ENCODE measurements around the gene AFM. TPM values are rescaled to one million over a fixed set of nuclear protein-coding genes. Genes with fewer than 3 reads are reported as not detected.

AFM gene
- total RNA-seq, 1 donor from 2014 or later: not detected

DNA sequence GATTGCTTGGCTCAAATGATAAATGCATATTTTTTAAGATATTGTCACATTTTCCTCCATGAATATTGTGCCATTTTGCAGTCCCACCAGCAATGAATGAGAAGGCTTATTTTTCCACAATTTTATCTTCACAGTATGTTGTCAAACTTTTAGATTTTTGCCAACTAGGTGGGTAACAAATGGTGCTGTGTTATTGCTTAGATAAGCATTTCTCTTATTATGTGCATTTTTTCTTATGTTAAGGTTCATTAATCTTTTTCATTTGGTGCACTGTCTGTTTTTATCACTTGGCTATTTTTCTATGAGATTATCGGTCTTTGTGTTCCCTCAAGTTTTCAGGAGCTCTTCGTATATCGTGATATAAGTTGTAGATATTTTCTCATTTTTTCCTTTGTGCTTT lies 13.4 kb upstream of the AFM start:
- no peak for ATAC-seq (ENCODE audit: low read depth)
- H3K9me3 Mint-ChIP-seq: peaks cover 4% of the 10 kb centered on the region

DNA sequence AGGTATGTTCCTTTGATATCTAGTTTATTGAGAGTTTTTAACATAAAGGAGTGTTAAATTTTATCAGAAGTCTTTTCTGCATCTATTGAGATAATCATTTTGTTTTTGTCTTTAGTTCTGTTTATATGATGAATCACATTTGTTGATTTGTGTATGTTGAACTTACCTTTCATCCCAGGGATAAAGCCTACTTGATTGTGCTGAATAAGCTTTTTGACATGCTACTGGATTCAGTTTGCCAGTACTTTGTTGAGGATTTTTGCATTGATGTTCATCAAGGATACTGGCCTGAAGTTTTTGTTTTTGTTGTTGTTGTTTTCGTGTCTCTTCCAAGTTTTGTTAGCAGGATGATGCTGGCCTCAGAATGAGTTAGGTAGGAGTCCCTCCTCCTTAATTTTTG lies 10.8 kb upstream of the AFM start:
- intact Hi-C loops (cut with micrococcal nuclease): no loop called here
- no peak overlapping the region for H3K4me3 Mint-ChIP-seq
- ATAC-seq (ENCODE audit: low read depth): no peak
- H3K27me3 Mint-ChIP-seq: peaks cover 4% of the 10 kb centered on the region
- DNase-seq: no peak
- H3K27ac Mint-ChIP-seq: no peak overlapping the region
- ChIA-PET POLR2A (no interaction called here), CTCF (interaction anchor here (0.9 kb wide), 1 partner anchor 25 kb away, joined by 3 read pairs; no protein-coding TSS in a partner anchor)
- H3K36me3 Mint-ChIP-seq (ENCODE audit: low read depth): no peaks in the 10 kb centered on the region
- TF ChIP-seq, protein P1, sequence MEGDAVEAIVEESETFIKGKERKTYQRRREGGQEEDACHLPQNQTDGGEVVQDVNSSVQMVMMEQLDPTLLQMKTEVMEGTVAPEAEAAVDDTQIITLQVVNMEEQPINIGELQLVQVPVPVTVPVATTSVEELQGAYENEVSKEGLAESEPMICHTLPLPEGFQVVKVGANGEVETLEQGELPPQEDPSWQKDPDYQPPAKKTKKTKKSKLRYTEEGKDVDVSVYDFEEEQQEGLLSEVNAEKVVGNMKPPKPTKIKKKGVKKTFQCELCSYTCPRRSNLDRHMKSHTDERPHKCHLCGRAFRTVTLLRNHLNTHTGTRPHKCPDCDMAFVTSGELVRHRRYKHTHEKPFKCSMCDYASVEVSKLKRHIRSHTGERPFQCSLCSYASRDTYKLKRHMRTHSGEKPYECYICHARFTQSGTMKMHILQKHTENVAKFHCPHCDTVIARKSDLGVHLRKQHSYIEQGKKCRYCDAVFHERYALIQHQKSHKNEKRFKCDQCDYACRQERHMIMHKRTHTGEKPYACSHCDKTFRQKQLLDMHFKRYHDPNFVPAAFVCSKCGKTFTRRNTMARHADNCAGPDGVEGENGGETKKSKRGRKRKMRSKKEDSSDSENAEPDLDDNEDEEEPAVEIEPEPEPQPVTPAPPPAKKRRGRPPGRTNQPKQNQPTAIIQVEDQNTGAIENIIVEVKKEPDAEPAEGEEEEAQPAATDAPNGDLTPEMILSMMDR (IDR thresholded peaks at IDR 0.05): no peak
- no peaks in the 10 kb centered on the region for H3K4me1 Mint-ChIP-seq
- peaks cover 11% of the 10 kb centered on the region for H3K9me3 Mint-ChIP-seq

More for the DNA sequence above, 13.4 kb upstream of the AFM start:
- ChIA-PET CTCF (no interaction called here), POLR2A (no interaction called here)
- H3K27me3 Mint-ChIP-seq: peaks cover 4% of the 10 kb centered on the region
- no peak for DNase-seq
- no peak overlapping the region for H3K27ac Mint-ChIP-seq
- intact Hi-C loops (cut with micrococcal nuclease): no loop called here
- TF ChIP-seq, protein P1 (IDR thresholded peaks at IDR 0.05): no peak
- no peaks in the 10 kb centered on the region for H3K4me1 Mint-ChIP-seq
- no peaks in the 10 kb centered on the region for H3K36me3 Mint-ChIP-seq (ENCODE audit: low read depth)
- no peak overlapping the region for H3K4me3 Mint-ChIP-seq

DNA sequence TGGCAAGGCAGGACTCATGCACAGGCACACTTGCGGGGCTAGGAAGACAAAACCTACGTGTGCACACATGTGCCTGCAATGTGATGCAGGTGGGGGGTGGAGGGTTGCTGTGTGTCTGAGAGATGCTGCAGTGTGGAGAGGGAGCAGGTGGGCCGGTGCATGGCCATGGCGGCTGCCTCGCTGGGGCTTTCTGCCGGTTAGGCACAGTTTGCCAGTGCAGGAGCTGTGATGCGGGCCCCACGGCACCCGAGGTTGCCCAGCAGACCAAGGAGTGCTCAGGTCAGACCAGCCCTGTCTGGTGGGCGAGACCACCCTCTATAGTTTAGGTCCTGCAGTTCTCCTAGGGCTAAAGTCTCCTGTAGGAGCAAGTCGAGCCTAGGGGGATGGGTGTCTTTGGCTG lies 4.4 kb upstream of the AFM start:
- peaks cover 15% of the 10 kb centered on the region for H3K9me3 Mint-ChIP-seq
- H3K4me1 Mint-ChIP-seq: no peaks in the 10 kb centered on the region
- TF ChIP-seq, protein P1 (IDR thresholded peaks at IDR 0.05): no peak
- no peak overlapping the region for H3K4me3 Mint-ChIP-seq
- peaks cover 3% of the 10 kb centered on the region for H3K27me3 Mint-ChIP-seq
- CTCF ChIA-PET: no interaction called here
- POLR2A ChIA-PET: no interaction called here
- intact Hi-C loops (cut with micrococcal nuclease): no loop called here
- no peak for ATAC-seq (ENCODE audit: low read depth)
- DNase-seq: no peak
- no peak overlapping the region for H3K27ac Mint-ChIP-seq
- no peaks in the 10 kb centered on the region for H3K36me3 Mint-ChIP-seq (ENCODE audit: low read depth)

DNA sequence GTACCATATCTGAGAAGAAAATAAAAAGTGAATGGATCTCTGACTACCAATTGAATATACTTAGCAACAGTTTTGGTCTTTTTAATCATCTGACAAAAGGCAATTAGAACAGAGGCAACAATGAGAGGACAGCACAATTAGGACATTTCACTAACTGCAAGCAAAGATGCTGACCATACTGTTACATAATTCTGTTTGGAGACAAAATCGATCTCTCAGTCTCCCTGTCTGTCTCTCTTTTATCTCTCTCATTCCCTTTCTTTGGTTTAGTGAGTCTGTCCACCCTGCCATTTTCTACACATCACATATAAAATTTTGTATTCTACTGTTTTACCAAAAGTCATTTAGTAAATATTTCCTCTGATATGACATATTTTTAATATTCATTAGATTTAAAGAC lies 2.2 kb upstream of the AFM start:
- H3K27me3 Mint-ChIP-seq: peaks cover 6% of the 10 kb centered on the region
- TF ChIP-seq, protein P1 (IDR thresholded peaks at IDR 0.05): no peak

DNA sequence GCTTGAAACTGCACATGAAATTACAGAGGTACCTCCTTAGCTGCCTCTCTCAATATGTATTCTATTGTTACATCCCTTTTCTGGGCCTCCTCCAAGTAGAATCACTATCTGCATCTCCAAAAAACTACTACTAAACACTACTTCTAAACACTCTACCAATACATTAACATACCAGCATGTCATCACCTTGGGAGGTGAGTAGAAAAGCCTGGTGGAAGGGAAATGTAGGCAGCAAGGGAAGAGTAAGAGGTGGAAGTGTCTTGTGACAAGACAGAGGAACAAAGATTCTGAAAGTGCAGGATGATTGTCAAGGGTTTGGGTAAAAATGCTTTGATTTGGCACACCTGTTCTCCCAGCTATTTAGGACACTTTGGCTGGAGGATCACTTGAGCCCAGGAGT lies 3.5 kb downstream of the AFM start:
- Mint-ChIP-seq H3K4me3 (no peak overlapping the region), H3K4me1 (no peaks in the 10 kb centered on the region), H3K9me3 (no peaks in the 10 kb centered on the region), H3K27ac (no peak overlapping the region), H3K36me3 (ENCODE audit: low read depth) (no peaks in the 10 kb centered on the region), H3K27me3 (peaks cover 13% of the 10 kb centered on the region)
- POLR2A ChIA-PET: no interaction called here
- CTCF ChIA-PET: no interaction called here
- DNase-seq: no peak
- TF ChIP-seq, protein P1 (IDR thresholded peaks at IDR 0.05): no peak
- no peak for ATAC-seq (ENCODE audit: low read depth)
- intact Hi-C loops (cut with micrococcal nuclease): no loop called here

More for the DNA sequence above, 2.2 kb upstream of the AFM start:
- Mint-ChIP-seq H3K9me3 (peaks cover 8% of the 10 kb centered on the region), H3K4me1 (no peaks in the 10 kb centered on the region), H3K27ac (no peak overlapping the region), H3K36me3 (ENCODE audit: low read depth) (no peaks in the 10 kb centered on the region), H3K4me3 (no peak overlapping the region)
- ChIA-PET CTCF (no interaction called here), POLR2A (no interaction called here)
- no peak for DNase-seq
- no peak for ATAC-seq (ENCODE audit: low read depth)
- intact Hi-C loops (cut with micrococcal nuclease): no loop called here

All from activated B cell treated with CpG ODN at 0.5 μM for 24 hours (primary cell).